Neural progenitor cell (in vitro differentiated cells): ENCODE measurements around the gene ALDH2. TPM values are rescaled to one million over a fixed set of nuclear protein-coding genes. Genes with fewer than 3 reads are reported as not detected.

Experiments
- DNase-seq: peaks from one replicate; pipeline ENCODE4 v3.0.0-alpha.2; 2016; ENCODE audit warnings: low spot score
- H2AFZ ChIP-seq: fragments of 200-600 bp; sonication (generic); replicated peaks from 2 replicates; pipeline ENCODE4 v1.6.1; 2016; ENCODE audit warnings: antibody characterized with exemption
- H3F3A ChIP-seq: fragments of 200-600 bp; sonication (generic); 2 replicates; pipeline ENCODE4 v1.6.1; 2016; ENCODE audit warnings: antibody characterized with exemption, low read depth
- H3K27ac ChIP-seq: fragments of 200-600 bp; sonication (generic); 2 replicates; pipeline ENCODE4 v1.5.1; 2016; ENCODE audit warnings: mild to moderate bottlenecking
- H3K27me3 ChIP-seq: fragments of 200-600 bp; sonication (generic); 2 replicates; pipeline ENCODE4 v1.6.1; 2016; ENCODE audit warnings: mild to moderate bottlenecking, moderate library complexity
- H3K36me3 ChIP-seq: fragments of 200-600 bp; sonication (generic); 2 replicates; pipeline ENCODE4 v1.5.1; 2016
- H3K4me1 ChIP-seq: fragments of 200-600 bp; sonication (generic); 2 replicates; pipeline ENCODE4 v1.6.1; 2016; ENCODE audit warnings: mixed run types
- H3K4me2 ChIP-seq: fragments of 200-600 bp; sonication (generic); 2 replicates; pipeline ENCODE4 v1.6.1; 2016
- H3K4me3 ChIP-seq: fragments of 200-600 bp; sonication (generic); 2 replicates; pipeline ENCODE4 v1.5.1; 2016
- H3K79me2 ChIP-seq: fragments of 200-600 bp; sonication (generic); 2 replicates; pipeline ENCODE4 v1.6.1; 2016; ENCODE audit warnings: low read depth
- H3K9ac ChIP-seq: fragments of 200-600 bp; sonication (generic); 2 replicates; pipeline ENCODE4 v1.6.1; 2016
- H3K9me3 ChIP-seq: fragments of 200-600 bp; sonication (generic); 2 replicates; pipeline ENCODE4 v1.5.1; 2016; ENCODE audit warnings: low read depth
- H4K20me1 ChIP-seq: fragments of 200-600 bp; sonication (generic); 2 replicates; pipeline ENCODE4 v1.6.1; 2016; ENCODE audit warnings: low read depth
- H3K27ac Mint-ChIP-seq: 3 replicates; pipeline ENCODE4 v1.8.0; 2021; ENCODE audit warnings: mixed read lengths
- H3K27me3 Mint-ChIP-seq: 2 replicates; pipeline ENCODE4 v1.8.0; 2022; ENCODE audit warnings: low read depth, mild to moderate bottlenecking, inconsistent platforms, moderate library complexity, mixed read lengths; ENCODE audit not compliant: insufficient read depth
- H3K36me3 Mint-ChIP-seq: 3 replicates; pipeline ENCODE4 v1.8.0; 2021; ENCODE audit warnings: mixed read lengths
- H3K4me1 Mint-ChIP-seq: 3 replicates; pipeline ENCODE4 v1.8.0; 2021; ENCODE audit warnings: mixed read lengths
- H3K4me3 Mint-ChIP-seq: 3 replicates; pipeline ENCODE4 v1.8.0; 2021; ENCODE audit warnings: mild to moderate bottlenecking, moderate library complexity, mixed read lengths
- H3K9me3 Mint-ChIP-seq: 3 replicates; pipeline ENCODE4 v1.8.0; 2020; ENCODE audit warnings: mixed read lengths
- EZH2 ChIP-seq: fragments of 200-600 bp; sonication (generic); IDR thresholded peaks from 2 replicates; pipeline ENCODE4 v1.6.1; 2017; ENCODE audit warnings: antibody characterized with exemption, mild to moderate bottlenecking, moderate library complexity
- EZH2phosphoT487 ChIP-seq: fragments of 200-600 bp; sonication (generic); IDR thresholded peaks from 2 replicates; pipeline ENCODE4 v1.6.1; 2017; ENCODE audit warnings: antibody characterized with exemption
- total RNA-seq: library from RNA; depleted of rRNA; stranded (reverse); fragments of >200 nt; gene quantifications from 2 replicates; pipeline ENCODE4 v1.2.3, GENCODE V29; 2015; ENCODE audit warnings: low replicate concordance
- TF ChIP-seq, protein P1 (sequence below): fragments of 200-600 bp; sonication (generic); IDR thresholded peaks from 2 replicates; pipeline ENCODE4 v1.5.1; 2017; ENCODE audit warnings: antibody characterized with exemption, mild to moderate bottlenecking

ALDH2 gene
- total RNA-seq, 1 donor from 2014 or later: 60.0 TPM

GRCh38 chr12:111785651-111786050 lies 18.9 kb downstream of the ALDH2 start:
- Histone ChIP-seq H3K4me3 (no peak overlapping the region), H3K27ac (no peak overlapping the region), H2AFZ (no peak overlapping the region), H3K27me3 (no peaks in the 10 kb centered on the region), H3K9ac (no peak overlapping the region), H3F3A (no peaks in the 10 kb centered on the region), H3K4me2 (no peak overlapping the region), H3K79me2 (no peaks in the 10 kb centered on the region), H3K9me3 (no peaks in the 10 kb centered on the region), H3K4me1 (no peaks in the 10 kb centered on the region), H3K36me3 (peaks cover 8% of the 10 kb centered on the region), H4K20me1 (no peaks in the 10 kb centered on the region)
- Mint-ChIP-seq H3K36me3 (peaks cover 32% of the 10 kb centered on the region), H3K4me1 (no peaks in the 10 kb centered on the region), H3K27me3 (no peaks in the 10 kb centered on the region), H3K4me3 (no peak overlapping the region), H3K27ac (no peak overlapping the region), H3K9me3 (no peaks in the 10 kb centered on the region)
- no peak for TF ChIP-seq EZH2phosphoT487
- TF ChIP-seq, protein P1, sequence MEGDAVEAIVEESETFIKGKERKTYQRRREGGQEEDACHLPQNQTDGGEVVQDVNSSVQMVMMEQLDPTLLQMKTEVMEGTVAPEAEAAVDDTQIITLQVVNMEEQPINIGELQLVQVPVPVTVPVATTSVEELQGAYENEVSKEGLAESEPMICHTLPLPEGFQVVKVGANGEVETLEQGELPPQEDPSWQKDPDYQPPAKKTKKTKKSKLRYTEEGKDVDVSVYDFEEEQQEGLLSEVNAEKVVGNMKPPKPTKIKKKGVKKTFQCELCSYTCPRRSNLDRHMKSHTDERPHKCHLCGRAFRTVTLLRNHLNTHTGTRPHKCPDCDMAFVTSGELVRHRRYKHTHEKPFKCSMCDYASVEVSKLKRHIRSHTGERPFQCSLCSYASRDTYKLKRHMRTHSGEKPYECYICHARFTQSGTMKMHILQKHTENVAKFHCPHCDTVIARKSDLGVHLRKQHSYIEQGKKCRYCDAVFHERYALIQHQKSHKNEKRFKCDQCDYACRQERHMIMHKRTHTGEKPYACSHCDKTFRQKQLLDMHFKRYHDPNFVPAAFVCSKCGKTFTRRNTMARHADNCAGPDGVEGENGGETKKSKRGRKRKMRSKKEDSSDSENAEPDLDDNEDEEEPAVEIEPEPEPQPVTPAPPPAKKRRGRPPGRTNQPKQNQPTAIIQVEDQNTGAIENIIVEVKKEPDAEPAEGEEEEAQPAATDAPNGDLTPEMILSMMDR: no peak
- no peak for TF ChIP-seq EZH2
- DNase-seq: no peak

- peaks cover 22% of the 10 kb centered on the region for H3K36me3 Mint-ChIP-seq
- H3K4me3 ChIP-seq: no peak overlapping the region
- no peaks in the 10 kb centered on the region for H3K9me3 Mint-ChIP-seq
- H4K20me1 ChIP-seq: no peaks in the 10 kb centered on the region
- no peaks in the 10 kb centered on the region for H3K27me3 ChIP-seq
- TF ChIP-seq EZH2phosphoT487 (no peak), EZH2 (no peak)
- TF ChIP-seq, protein P1: peak; percentile 46
- H3F3A ChIP-seq: no peaks in the 10 kb centered on the region
- DNase-seq: peak; percentile 48
- no peak overlapping the region for H3K27ac ChIP-seq
- peaks cover 8% of the 10 kb centered on the region for H3K36me3 ChIP-seq
- no peak overlapping the region for H3K9ac ChIP-seq
- no peaks in the 10 kb centered on the region for H3K4me1 Mint-ChIP-seq
- H3K27me3 Mint-ChIP-seq: peaks cover 2% of the 10 kb centered on the region
- H3K4me1 ChIP-seq: no peaks in the 10 kb centered on the region
- H3K27ac Mint-ChIP-seq: no peak overlapping the region
- H3K9me3 ChIP-seq: no peaks in the 10 kb centered on the region
- H2AFZ ChIP-seq: no peak overlapping the region
- no peak overlapping the region for H3K4me2 ChIP-seq
- H3K79me2 ChIP-seq: no peaks in the 10 kb centered on the region
- no peak overlapping the region for H3K4me3 Mint-ChIP-seq
Measured at GRCh38 chr12:111788178-111788654, 21.5 kb downstream of the ALDH2 start.

GRCh38 chr12:111789779-111790178 lies 23.0 kb downstream of the ALDH2 start:
- no peaks in the 10 kb centered on the region for H3K4me1 Mint-ChIP-seq
- Histone ChIP-seq H3K36me3 (peaks cover 11% of the 10 kb centered on the region), H3K27ac (no peak overlapping the region), H3K9me3 (no peaks in the 10 kb centered on the region), H3F3A (no peaks in the 10 kb centered on the region), H3K79me2 (no peaks in the 10 kb centered on the region), H3K9ac (no peak overlapping the region), H3K27me3 (no peaks in the 10 kb centered on the region), H3K4me3 (no peak overlapping the region), H2AFZ (no peak overlapping the region), H3K4me2 (no peak overlapping the region), H4K20me1 (no peaks in the 10 kb centered on the region), H3K4me1 (no peaks in the 10 kb centered on the region)
- TF ChIP-seq EZH2 (no peak), EZH2phosphoT487 (no peak)
- TF ChIP-seq, protein P1: no peak
- H3K27ac Mint-ChIP-seq: no peak overlapping the region
- no peaks in the 10 kb centered on the region for H3K9me3 Mint-ChIP-seq
- H3K36me3 Mint-ChIP-seq: peaks cover 20% of the 10 kb centered on the region
- no peak for DNase-seq
- H3K4me3 Mint-ChIP-seq: no peak overlapping the region
- H3K27me3 Mint-ChIP-seq: peaks cover 2% of the 10 kb centered on the region
